ENCODE data around the gene GTF2A1L.

Gene GTF2A1L

DNA sequence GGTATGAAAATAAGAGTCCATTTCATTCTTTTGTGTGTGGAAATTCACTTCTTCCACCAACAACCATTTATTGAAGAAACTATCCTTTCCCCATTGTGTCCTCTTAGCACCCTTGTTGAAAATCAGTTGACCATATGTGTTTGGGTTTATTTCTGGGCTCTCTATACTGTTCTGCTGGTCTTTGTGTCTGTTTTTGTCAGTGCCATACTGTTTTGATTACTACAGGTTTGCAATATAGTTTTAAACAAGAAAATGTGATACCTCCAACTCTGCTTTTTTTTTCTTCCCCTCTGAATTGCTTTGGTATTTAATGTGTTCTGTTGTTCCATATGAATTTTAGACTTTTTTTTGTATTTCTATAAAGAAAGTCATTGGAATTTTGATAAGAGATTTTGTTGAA, 8.4 kb downstream of the GTF2A1L start:
- in situ Hi-C loops (cut with HindIII; ENCODE audit: low pct_ligation_motif_present, low sequenced_read_pairs): no loop called here
- Histone ChIP-seq H3K27ac (no peak overlapping the region), H3K27me3 (replicated peaks) (no peaks in the 10 kb centered on the region), H3K4me3 (ENCODE audit: low read depth, low read length) (no peak overlapping the region), H3K36me3 (replicated peaks) (no peaks in the 10 kb centered on the region)
- DNase-seq: no peak
- TF ChIP-seq, protein P1, sequence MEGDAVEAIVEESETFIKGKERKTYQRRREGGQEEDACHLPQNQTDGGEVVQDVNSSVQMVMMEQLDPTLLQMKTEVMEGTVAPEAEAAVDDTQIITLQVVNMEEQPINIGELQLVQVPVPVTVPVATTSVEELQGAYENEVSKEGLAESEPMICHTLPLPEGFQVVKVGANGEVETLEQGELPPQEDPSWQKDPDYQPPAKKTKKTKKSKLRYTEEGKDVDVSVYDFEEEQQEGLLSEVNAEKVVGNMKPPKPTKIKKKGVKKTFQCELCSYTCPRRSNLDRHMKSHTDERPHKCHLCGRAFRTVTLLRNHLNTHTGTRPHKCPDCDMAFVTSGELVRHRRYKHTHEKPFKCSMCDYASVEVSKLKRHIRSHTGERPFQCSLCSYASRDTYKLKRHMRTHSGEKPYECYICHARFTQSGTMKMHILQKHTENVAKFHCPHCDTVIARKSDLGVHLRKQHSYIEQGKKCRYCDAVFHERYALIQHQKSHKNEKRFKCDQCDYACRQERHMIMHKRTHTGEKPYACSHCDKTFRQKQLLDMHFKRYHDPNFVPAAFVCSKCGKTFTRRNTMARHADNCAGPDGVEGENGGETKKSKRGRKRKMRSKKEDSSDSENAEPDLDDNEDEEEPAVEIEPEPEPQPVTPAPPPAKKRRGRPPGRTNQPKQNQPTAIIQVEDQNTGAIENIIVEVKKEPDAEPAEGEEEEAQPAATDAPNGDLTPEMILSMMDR (IDR thresholded peaks at IDR 0.05; ENCODE audit: low read depth, low read length, missing control alignments): no peak

GRCh38 chr2:48633143-48633542, 15.5 kb downstream of the GTF2A1L start:
- Histone ChIP-seq H3K27me3 (replicated peaks) (no peaks in the 10 kb centered on the region), H3K36me3 (replicated peaks) (no peaks in the 10 kb centered on the region), H3K27ac (no peak overlapping the region), H3K4me3 (ENCODE audit: low read depth, low read length) (no peak overlapping the region)
- DNase-seq: no peak
- TF ChIP-seq, protein P1 (IDR thresholded peaks at IDR 0.05; ENCODE audit: low read depth, low read length, missing control alignments): no peak
- in situ Hi-C loops (cut with HindIII; ENCODE audit: low pct_ligation_motif_present, low sequenced_read_pairs): no loop called here

- Histone ChIP-seq H3K27me3 (replicated peaks) (no peaks in the 10 kb centered on the region), H3K4me3 (ENCODE audit: low read depth, low read length) (no peak overlapping the region), H3K36me3 (replicated peaks) (no peaks in the 10 kb centered on the region), H3K27ac (no peak overlapping the region)
- no peak for DNase-seq
- in situ Hi-C loops (cut with HindIII; ENCODE audit: low pct_ligation_motif_present, low sequenced_read_pairs): no loop called here
- TF ChIP-seq, protein P1 (IDR thresholded peaks at IDR 0.05; ENCODE audit: low read depth, low read length, missing control alignments): no peak
Measured at GRCh38 chr2:48635786-48636185, 18.1 kb downstream of the GTF2A1L start.

DNA sequence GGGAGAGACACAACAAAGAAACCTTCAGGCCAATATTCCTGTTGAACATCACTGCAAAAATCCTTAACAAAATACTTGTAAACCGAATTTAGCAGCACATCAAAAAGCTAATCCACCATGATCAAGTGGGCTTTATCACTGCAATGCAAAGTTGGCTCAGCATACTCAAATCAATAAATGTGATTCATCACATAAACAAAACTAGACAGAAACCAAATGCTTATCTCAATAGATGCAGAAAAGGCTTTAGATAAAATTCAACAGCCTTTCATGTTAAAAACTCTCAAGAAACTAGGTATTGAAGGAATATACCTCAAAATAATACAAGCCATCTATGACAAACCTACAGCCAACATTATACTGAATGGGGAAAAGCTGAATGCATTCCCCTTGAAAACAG, 20.6 kb downstream of the GTF2A1L start:
- H3K36me3 ChIP-seq (replicated peaks): no peaks in the 10 kb centered on the region
- in situ Hi-C loops (cut with HindIII; ENCODE audit: low pct_ligation_motif_present, low sequenced_read_pairs): no loop called here
- H3K27me3 ChIP-seq (replicated peaks): no peaks in the 10 kb centered on the region
- TF ChIP-seq, protein P1 (IDR thresholded peaks at IDR 0.05; ENCODE audit: low read depth, low read length, missing control alignments): no peak
- no peak overlapping the region for H3K4me3 ChIP-seq (ENCODE audit: low read depth, low read length)
- no peak overlapping the region for H3K27ac ChIP-seq
- DNase-seq: no peak

DNA sequence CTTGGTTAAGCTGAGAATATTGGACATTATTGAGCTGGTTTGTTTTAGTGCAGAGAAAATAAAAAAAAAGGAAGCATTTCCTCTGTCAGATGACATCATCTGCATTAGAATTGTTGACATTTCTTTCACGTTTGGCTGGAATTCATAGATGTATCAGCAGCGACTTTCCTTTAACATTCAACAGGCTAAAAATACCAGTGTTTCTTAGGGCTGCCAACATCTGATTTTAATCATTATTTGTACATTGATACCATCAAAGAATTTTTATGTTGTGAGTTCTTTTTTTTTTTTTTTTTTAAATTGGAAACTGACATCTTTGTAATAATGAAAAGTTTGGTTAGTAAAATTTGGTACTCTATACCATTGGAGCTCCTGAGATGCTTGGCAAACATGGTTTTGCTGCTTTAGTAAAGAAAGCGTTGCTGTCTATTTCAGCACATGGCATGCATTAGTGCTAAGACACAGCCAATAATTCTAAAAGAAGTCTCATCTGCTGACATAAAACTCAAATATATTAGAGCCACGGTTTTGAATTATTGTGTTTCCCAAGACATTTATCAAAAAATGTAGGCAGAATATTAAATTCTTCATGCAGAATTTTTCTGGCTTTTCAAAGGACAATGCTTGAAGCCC, 33.6 kb downstream of the GTF2A1L start:
- Histone ChIP-seq H3K36me3 (replicated peaks) (no peaks in the 10 kb centered on the region), H3K4me3 (ENCODE audit: low read depth, low read length) (no peak overlapping the region), H3K27me3 (replicated peaks) (no peaks in the 10 kb centered on the region), H3K27ac (no peak overlapping the region)
- TF ChIP-seq, protein P1 (IDR thresholded peaks at IDR 0.05; ENCODE audit: low read depth, low read length, missing control alignments): no peak
- peak; percentile 11 for DNase-seq
- in situ Hi-C loops (cut with HindIII; ENCODE audit: low pct_ligation_motif_present, low sequenced_read_pairs): no loop called here

GRCh38 chr2:48668992-48669391, 51.3 kb downstream of the GTF2A1L start:
- TF ChIP-seq, protein P1 (IDR thresholded peaks at IDR 0.05; ENCODE audit: low read depth, low read length, missing control alignments): no peak
- no peaks in the 10 kb centered on the region for H3K36me3 ChIP-seq (replicated peaks)
- no peaks in the 10 kb centered on the region for H3K27me3 ChIP-seq (replicated peaks)
- H3K27ac ChIP-seq: no peak overlapping the region
- DNase-seq: no peak
- H3K4me3 ChIP-seq (ENCODE audit: low read depth, low read length): no peak overlapping the region
- in situ Hi-C loops (cut with HindIII; ENCODE audit: low pct_ligation_motif_present, low sequenced_read_pairs): no loop called here

All from brain microvascular endothelial cell (primary cell).